ENCODE measurements around the gene PPFIBP2.

The PPFIBP2 gene

GRCh38 chr11:7524462-7525235, 10.8 kb downstream of the PPFIBP2 start:
- no peak overlapping the region for H3K4me3 ChIP-seq (ENCODE audit: low read depth, low read length)
- no peak for TF ChIP-seq RBAK (tag by site-specific recombination; IDR thresholded peaks at IDR 0.05)
- TF ChIP-seq ELK4 (IDR thresholded peaks at IDR 0.05; ENCODE audit: borderline replicate concordance, low read depth, low read length) = no peak
- no peak for TF ChIP-seq ZNF302 (tag by site-specific recombination; IDR thresholded peaks at IDR 0.05; ENCODE audit: low read depth)
- no peak for TF ChIP-seq ZNF280D (tag by site-specific recombination; IDR thresholded peaks at IDR 0.05)
- TF ChIP-seq, protein P1, sequence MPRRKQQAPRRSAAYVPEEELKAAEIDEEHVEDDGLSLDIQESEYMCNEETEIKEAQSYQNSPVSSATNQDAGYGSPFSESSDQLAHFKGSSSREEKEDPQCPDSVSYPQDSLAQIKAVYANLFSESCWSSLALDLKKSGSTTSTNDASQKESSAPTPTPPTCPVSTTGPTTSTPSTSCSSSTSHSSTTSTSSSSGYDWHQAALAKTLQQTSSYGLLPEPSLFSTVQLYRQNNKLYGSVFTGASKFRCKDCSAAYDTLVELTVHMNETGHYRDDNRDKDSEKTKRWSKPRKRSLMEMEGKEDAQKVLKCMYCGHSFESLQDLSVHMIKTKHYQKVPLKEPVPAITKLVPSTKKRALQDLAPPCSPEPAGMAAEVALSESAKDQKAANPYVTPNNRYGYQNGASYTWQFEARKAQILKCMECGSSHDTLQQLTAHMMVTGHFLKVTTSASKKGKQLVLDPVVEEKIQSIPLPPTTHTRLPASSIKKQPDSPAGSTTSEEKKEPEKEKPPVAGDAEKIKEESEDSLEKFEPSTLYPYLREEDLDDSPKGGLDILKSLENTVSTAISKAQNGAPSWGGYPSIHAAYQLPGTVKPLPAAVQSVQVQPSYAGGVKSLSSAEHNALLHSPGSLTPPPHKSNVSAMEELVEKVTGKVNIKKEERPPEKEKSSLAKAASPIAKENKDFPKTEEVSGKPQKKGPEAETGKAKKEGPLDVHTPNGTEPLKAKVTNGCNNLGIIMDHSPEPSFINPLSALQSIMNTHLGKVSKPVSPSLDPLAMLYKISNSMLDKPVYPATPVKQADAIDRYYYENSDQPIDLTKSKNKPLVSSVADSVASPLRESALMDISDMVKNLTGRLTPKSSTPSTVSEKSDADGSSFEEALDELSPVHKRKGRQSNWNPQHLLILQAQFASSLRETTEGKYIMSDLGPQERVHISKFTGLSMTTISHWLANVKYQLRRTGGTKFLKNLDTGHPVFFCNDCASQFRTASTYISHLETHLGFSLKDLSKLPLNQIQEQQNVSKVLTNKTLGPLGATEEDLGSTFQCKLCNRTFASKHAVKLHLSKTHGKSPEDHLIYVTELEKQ (tag by site-specific recombination; IDR thresholded peaks at IDR 0.05; ENCODE audit: borderline replicate concordance) = no peak
- TF ChIP-seq PBX3 (CRISPR knock-in tag; IDR thresholded peaks at IDR 0.05) = no peak
- TF ChIP-seq FEZF1 (tag by site-specific recombination; IDR thresholded peaks at IDR 0.05) = no peak
- no peak for TF ChIP-seq ZNF76 (tag by site-specific recombination; IDR thresholded peaks at IDR 0.05; ENCODE audit: borderline replicate concordance, low read depth)
- no peak for TF ChIP-seq GLIS2 (tag by site-specific recombination; IDR thresholded peaks at IDR 0.05)
- TF ChIP-seq ZNF514 (tag by site-specific recombination; IDR thresholded peaks at IDR 0.05) = no peak
- TF ChIP-seq ZNF19 (tag by site-specific recombination; IDR thresholded peaks at IDR 0.05; ENCODE audit: low read depth) = no peak
- ChIA-PET POLR2A (no interaction called here), CTCF (interaction anchor here (0.6 to 1.7 kb wide), 2 partner anchors 11 to 386 kb away, joined by 3 to 6 read pairs; partner anchors contain the start of gene PPFIBP2)
- H3K9me3 ChIP-seq (ENCODE audit: control insufficient read depth, insufficient read depth, low read depth, low read length) = no peaks in the 10 kb centered on the region
- no peaks in the 10 kb centered on the region for H3K4me1 ChIP-seq (ENCODE audit: control insufficient read depth, insufficient read depth, low read length)
- no peaks in the 10 kb centered on the region for H3K36me3 ChIP-seq (ENCODE audit: control insufficient read depth in 2 of 2, insufficient read depth in 1 of 2, low read length in 2 of 2)
- no peak overlapping the region for H3K27ac ChIP-seq (ENCODE audit: extremely low read depth, low read depth, low read length)

DNA sequence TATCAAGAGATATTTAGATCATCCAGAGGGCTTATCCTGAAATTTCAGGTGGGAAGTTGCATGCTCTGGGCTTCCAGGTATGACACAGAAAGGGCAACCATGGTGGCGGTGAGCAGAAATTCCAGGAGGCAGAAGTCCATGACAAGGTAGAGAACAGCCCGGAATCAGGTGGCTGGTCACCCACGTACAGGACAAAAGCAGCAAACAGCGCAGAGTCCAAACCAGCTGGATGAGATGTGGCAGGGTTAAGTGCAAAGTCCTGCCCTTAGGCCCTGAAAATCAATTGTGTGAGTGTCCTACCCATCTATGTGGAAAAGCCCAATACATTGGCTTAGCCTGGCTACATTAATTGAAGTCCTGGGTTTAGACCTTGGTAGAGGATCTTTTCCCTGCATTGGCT, 11.6 kb downstream of the PPFIBP2 start:
- Histone ChIP-seq H3K9me3 (ENCODE audit: control insufficient read depth, insufficient read depth, low read depth, low read length) (no peaks in the 10 kb centered on the region), H3K4me3 (ENCODE audit: low read depth, low read length) (no peak overlapping the region), H3K36me3 (ENCODE audit: control insufficient read depth in 2 of 2, insufficient read depth in 1 of 2, low read length in 2 of 2) (no peaks in the 10 kb centered on the region), H3K4me1 (ENCODE audit: control insufficient read depth, insufficient read depth, low read length) (no peaks in the 10 kb centered on the region), H3K27ac (ENCODE audit: extremely low read depth, low read depth, low read length) (no peak overlapping the region)
- ChIA-PET CTCF (interaction anchor here (1.7 kb wide), 1 partner anchor 12 kb away, joined by 6 read pairs; the partner anchor contains the start of gene PPFIBP2), POLR2A (no interaction called here)
- TF ChIP-seq ZNF548 (tag by site-specific recombination; IDR thresholded peaks at IDR 0.05) (no peak), ZBTB48 (tag by site-specific recombination; IDR thresholded peaks at IDR 0.05) (no peak), ZNF48 (tag by site-specific recombination; IDR thresholded peaks at IDR 0.05) (no peak), ZNF248 (tag by site-specific recombination; IDR thresholded peaks at IDR 0.05) (no peak), YY1 (tag by site-specific recombination; IDR thresholded peaks at IDR 0.05) (no peak), CTCF (tag by site-specific recombination; IDR thresholded peaks at IDR 0.05) (no peak), MYNN (tag by site-specific recombination; IDR thresholded peaks at IDR 0.05; ENCODE audit: borderline replicate concordance) (no peak), ZNF521 (tag by site-specific recombination; IDR thresholded peaks at IDR 0.05) (no peak), ELK4 (IDR thresholded peaks at IDR 0.05; ENCODE audit: borderline replicate concordance, low read depth, low read length) (no peak), ZNF266 (tag by site-specific recombination; IDR thresholded peaks at IDR 0.05; ENCODE audit: low read depth) (no peak)
- TF ChIP-seq, protein P2, sequence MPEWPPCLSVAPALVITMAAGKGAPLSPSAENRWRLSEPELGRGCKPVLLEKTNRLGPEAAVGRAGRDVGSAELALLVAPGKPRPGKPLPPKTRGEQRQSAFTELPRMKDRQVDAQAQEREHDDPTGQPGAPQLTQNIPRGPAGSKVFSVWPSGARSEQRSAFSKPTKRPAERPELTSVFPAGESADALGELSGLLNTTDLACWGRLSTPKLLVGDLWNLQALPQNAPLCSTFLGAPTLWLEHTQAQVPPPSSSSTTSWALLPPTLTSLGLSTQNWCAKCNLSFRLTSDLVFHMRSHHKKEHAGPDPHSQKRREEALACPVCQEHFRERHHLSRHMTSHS (tag by site-specific recombination; IDR thresholded peaks at IDR 0.05) = no peak

Data from HEK293 (cell line).